Activated CD4-positive, alpha-beta T cell treated with anti-CD3 and anti-CD28 coated beads, Interleukin-2, amount 10 ng/mL, durations not matched to agents 24 days and 14 days (primary cell): Measurements from ENCODE around the gene CBX6. TPM values are rescaled to one million over a fixed set of nuclear protein-coding genes. Genes with fewer than 3 reads are reported as not detected.
"Not testable (repeated sequence)": the region's sequence is repeated elsewhere in the genome, so short reads cannot be mapped to it uniquely, and the experiment has no call there.

ENCODE experiments used
- DNase-seq: peaks from one replicate; pipeline ENCODE4 v3.0.0; 2022
- H3K27ac Mint-ChIP-seq: one replicate; pipeline ENCODE4 v1.8.0; 2022; ENCODE audit warnings: mild to moderate bottlenecking, mixed read lengths
- H3K27me3 Mint-ChIP-seq: one replicate; pipeline ENCODE4 v1.8.0; 2022; ENCODE audit warnings: mixed read lengths
- H3K36me3 Mint-ChIP-seq: one replicate; pipeline ENCODE4 v1.8.0; 2022; ENCODE audit warnings: low read depth, mild to moderate bottlenecking, mixed read lengths
- H3K4me1 Mint-ChIP-seq: one replicate; pipeline ENCODE4 v1.8.0; 2021; ENCODE audit warnings: mixed read lengths
- H3K4me3 Mint-ChIP-seq: one replicate; pipeline ENCODE4 v1.8.0; 2022; ENCODE audit warnings: mild to moderate bottlenecking, moderate library complexity, mixed read lengths
- H3K9me3 Mint-ChIP-seq: one replicate; pipeline ENCODE4 v1.8.0; 2021; ENCODE audit warnings: mixed read lengths
- intact Hi-C: fragments of 100-400 bp; cut with micrococcal nuclease; formaldehyde crosslinking; loops from one replicate; pipeline ENCODE4 v1.15.1; 2023
- total RNA-seq: library from RNA; stranded (reverse); gene quantifications from 2 replicates; pipeline ENCODE4 v1.2.3, GENCODE V29; 2022

Gene CBX6
- total RNA-seq: 178 and 180 TPM in 2 replicates

GRCh38 chr22:38872172-38872830 is at the start of gene CBX6:
CBX6 (minus strand) TSS chr22:38872216; CDS start chr22:38872190, 26 bp downstream.
- H3K36me3 Mint-ChIP-seq: peaks cover 37% of the 10 kb centered on the region
- H3K4me1 Mint-ChIP-seq: peaks cover 53% of the 10 kb centered on the region
- peak within 1 kb of the TSS; percentile 94 for H3K27ac Mint-ChIP-seq
- DNase-seq: peak; percentile 99
- H3K27me3 Mint-ChIP-seq: peaks cover 9% of the 10 kb centered on the region
- peak within 1 kb of the TSS; percentile 95 for H3K4me3 Mint-ChIP-seq
- intact Hi-C loops: loop anchor here (1.0 kb wide), 1 partner anchor 447 kb away; the partner anchor contains the start of gene RPL3
- H3K9me3 Mint-ChIP-seq: peaks cover 4% of the 10 kb centered on the region

- no peaks in the 10 kb centered on the region for H3K36me3 Mint-ChIP-seq
- H3K4me3 Mint-ChIP-seq: no peak overlapping the region
- H3K9me3 Mint-ChIP-seq: no peaks in the 10 kb centered on the region
- peak; percentile 49 for DNase-seq
- H3K4me1 Mint-ChIP-seq: peaks cover 3% of the 10 kb centered on the region
- intact Hi-C loops: no loop called here
- H3K27me3 Mint-ChIP-seq: peaks cover 48% of the 10 kb centered on the region
- H3K27ac Mint-ChIP-seq: no peak overlapping the region
These were observed 49.8 kb upstream of the CBX6 start for GRCh38 chr22:38921806-38922205.

- Mint-ChIP-seq H3K27ac (no peak overlapping the region), H3K4me3 (no peak overlapping the region), H3K36me3 (no peaks in the 10 kb centered on the region), H3K9me3 (no peaks in the 10 kb centered on the region), H3K4me1 (peaks cover 3% of the 10 kb centered on the region), H3K27me3 (peaks cover 47% of the 10 kb centered on the region)
- DNase-seq: peak; percentile 34
- intact Hi-C loops: no loop called here
These were observed 49.1 kb upstream of the CBX6 start for GRCh38 chr22:38921120-38921519.

- peak; percentile 31 for DNase-seq
- H3K27ac Mint-ChIP-seq: no peak overlapping the region
- H3K27me3 Mint-ChIP-seq: peaks cover 43% of the 10 kb centered on the region
- peaks cover 3% of the 10 kb centered on the region for H3K4me1 Mint-ChIP-seq
- H3K36me3 Mint-ChIP-seq: no peaks in the 10 kb centered on the region
- intact Hi-C loops: no loop called here
- H3K4me3 Mint-ChIP-seq: no peak overlapping the region
- no peaks in the 10 kb centered on the region for H3K9me3 Mint-ChIP-seq
These were observed 47.7 kb upstream of the CBX6 start for GRCh38 chr22:38919631-38920190.

- DNase-seq: no peak
- intact Hi-C loops: no loop called here
- Mint-ChIP-seq H3K27me3 (peaks cover 42% of the 10 kb centered on the region), H3K27ac (no peak overlapping the region), H3K4me3 (no peak overlapping the region), H3K4me1 (no peaks in the 10 kb centered on the region), H3K36me3 (no peaks in the 10 kb centered on the region), H3K9me3 (no peaks in the 10 kb centered on the region)
These were observed 39.4 kb upstream of the CBX6 start for GRCh38 chr22:38911434-38911833.

GRCh38 chr22:38907767-38908166 is 35.8 kb upstream of the CBX6 start:
- no peak overlapping the region for H3K27ac Mint-ChIP-seq
- H3K36me3 Mint-ChIP-seq: peaks cover 4% of the 10 kb centered on the region
- no peaks in the 10 kb centered on the region for H3K4me1 Mint-ChIP-seq
- intact Hi-C loops: no loop called here
- DNase-seq: no peak
- peaks cover 3% of the 10 kb centered on the region for H3K9me3 Mint-ChIP-seq
- no peak overlapping the region for H3K4me3 Mint-ChIP-seq
- H3K27me3 Mint-ChIP-seq: peaks cover 36% of the 10 kb centered on the region

GRCh38 chr22:38906052-38906451 is 34.0 kb upstream of the CBX6 start:
- Mint-ChIP-seq H3K4me3 (no peak overlapping the region), H3K27me3 (peaks cover 42% of the 10 kb centered on the region), H3K9me3 (peaks cover 3% of the 10 kb centered on the region), H3K36me3 (peaks cover 4% of the 10 kb centered on the region), H3K4me1 (peaks cover 2% of the 10 kb centered on the region), H3K27ac (no peak overlapping the region)
- intact Hi-C loops: no loop called here
- no peak for DNase-seq

GRCh38 chr22:38904052-38904617 is 32.1 kb upstream of the CBX6 start:
- H3K36me3 Mint-ChIP-seq, DNase-seq, H3K9me3 Mint-ChIP-seq, H3K4me1 Mint-ChIP-seq, intact Hi-C loops, H3K27ac Mint-ChIP-seq, H3K4me3 Mint-ChIP-seq: not testable (repeated sequence)
- peaks cover 33% of the 10 kb centered on the region for H3K27me3 Mint-ChIP-seq

GRCh38 chr22:38901111-38901641 is 29.2 kb upstream of the CBX6 start:
- peaks cover 4% of the 10 kb centered on the region for H3K36me3 Mint-ChIP-seq
- peaks cover 35% of the 10 kb centered on the region for H3K27me3 Mint-ChIP-seq
- peaks cover 3% of the 10 kb centered on the region for H3K9me3 Mint-ChIP-seq
- peaks cover 7% of the 10 kb centered on the region for H3K4me1 Mint-ChIP-seq
- H3K4me3 Mint-ChIP-seq: no peak overlapping the region
- intact Hi-C loops: no loop called here
- H3K27ac Mint-ChIP-seq: no peak overlapping the region
- peak; percentile 53 for DNase-seq

GRCh38 chr22:38900677-38901076 is 28.7 kb upstream of the CBX6 start:
- Mint-ChIP-seq H3K27ac (peak overlapping the region; percentile 47), H3K4me3 (no peak overlapping the region), H3K9me3 (peaks cover 3% of the 10 kb centered on the region), H3K27me3 (peaks cover 35% of the 10 kb centered on the region), H3K36me3 (peaks cover 4% of the 10 kb centered on the region), H3K4me1 (peaks cover 7% of the 10 kb centered on the region)
- no peak for DNase-seq
- intact Hi-C loops: no loop called here

GRCh38 chr22:38891256-38891655 is 19.2 kb upstream of the CBX6 start:
- no peak for DNase-seq
- Mint-ChIP-seq H3K9me3 (no peaks in the 10 kb centered on the region), H3K27ac (no peak overlapping the region), H3K4me3 (no peak overlapping the region), H3K27me3 (peaks cover 43% of the 10 kb centered on the region), H3K36me3 (no peaks in the 10 kb centered on the region), H3K4me1 (peaks cover 5% of the 10 kb centered on the region)
- intact Hi-C loops: no loop called here

GRCh38 chr22:38890377-38890776 is 18.4 kb upstream of the CBX6 start:
- Mint-ChIP-seq H3K36me3 (no peaks in the 10 kb centered on the region), H3K9me3 (no peaks in the 10 kb centered on the region), H3K4me3 (no peak overlapping the region), H3K27ac (no peak overlapping the region), H3K4me1 (peaks cover 6% of the 10 kb centered on the region), H3K27me3 (peaks cover 39% of the 10 kb centered on the region)
- intact Hi-C loops: no loop called here
- peak; percentile 34 for DNase-seq

GRCh38 chr22:38886333-38886732 is 14.3 kb upstream of the CBX6 start:
- intact Hi-C loops: no loop called here
- peaks cover 13% of the 10 kb centered on the region for H3K27me3 Mint-ChIP-seq
- no peaks in the 10 kb centered on the region for H3K36me3 Mint-ChIP-seq
- no peak overlapping the region for H3K4me3 Mint-ChIP-seq
- peak; percentile 27 for DNase-seq
- peaks cover 21% of the 10 kb centered on the region for H3K4me1 Mint-ChIP-seq
- no peak overlapping the region for H3K27ac Mint-ChIP-seq
- H3K9me3 Mint-ChIP-seq: no peaks in the 10 kb centered on the region

GRCh38 chr22:38882972-38883622 is 11.1 kb upstream of the CBX6 start:
- no peaks in the 10 kb centered on the region for H3K9me3 Mint-ChIP-seq
- no peaks in the 10 kb centered on the region for H3K36me3 Mint-ChIP-seq
- H3K4me3 Mint-ChIP-seq: no peak overlapping the region
- H3K27me3 Mint-ChIP-seq: peaks cover 16% of the 10 kb centered on the region
- intact Hi-C loops: no loop called here
- peak; percentile 58 for DNase-seq
- peaks cover 21% of the 10 kb centered on the region for H3K4me1 Mint-ChIP-seq
- peak overlapping the region; percentile 81 for H3K27ac Mint-ChIP-seq
